ENCODE results near the gene SMAGP.
"Not testable (repeated sequence)": the region's sequence is repeated elsewhere in the genome, so short reads cannot be mapped to it uniquely, and the experiment has no call there.

The SMAGP gene

DNA sequence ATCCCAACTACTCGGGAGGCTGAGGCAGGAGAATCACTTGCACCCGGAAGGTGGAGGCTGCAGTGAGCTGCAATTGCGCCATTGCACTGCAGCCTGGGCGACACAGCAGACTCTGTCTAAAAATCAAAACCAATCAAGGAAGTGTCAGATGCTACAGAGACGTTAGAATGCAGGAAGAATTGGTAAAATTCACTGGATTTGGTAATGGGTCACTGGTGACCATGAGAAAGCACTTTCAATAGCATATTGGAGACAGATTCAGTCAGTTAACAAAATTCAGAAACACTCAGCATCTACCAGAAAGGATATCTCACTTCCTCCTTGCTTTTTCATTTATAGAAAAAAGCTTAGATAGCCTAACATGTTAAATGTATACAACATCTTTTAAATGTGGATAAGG lies 36.3 kb upstream of the SMAGP start:
- no peak overlapping the region for H3K4me3 ChIP-seq (ENCODE audit: low read depth, low read length)
- ChIA-PET POLR2A (no interaction called here), CTCF (interaction anchor here (1.3 to 1.5 kb wide), 2 partner anchors 12 to 15 kb away, joined by 3 to 5 read pairs; no protein-coding TSS in a partner anchor)
- DNase-seq (ENCODE audit: low read depth, low spot score), result no peak
- TF ChIP-seq, protein P1, sequence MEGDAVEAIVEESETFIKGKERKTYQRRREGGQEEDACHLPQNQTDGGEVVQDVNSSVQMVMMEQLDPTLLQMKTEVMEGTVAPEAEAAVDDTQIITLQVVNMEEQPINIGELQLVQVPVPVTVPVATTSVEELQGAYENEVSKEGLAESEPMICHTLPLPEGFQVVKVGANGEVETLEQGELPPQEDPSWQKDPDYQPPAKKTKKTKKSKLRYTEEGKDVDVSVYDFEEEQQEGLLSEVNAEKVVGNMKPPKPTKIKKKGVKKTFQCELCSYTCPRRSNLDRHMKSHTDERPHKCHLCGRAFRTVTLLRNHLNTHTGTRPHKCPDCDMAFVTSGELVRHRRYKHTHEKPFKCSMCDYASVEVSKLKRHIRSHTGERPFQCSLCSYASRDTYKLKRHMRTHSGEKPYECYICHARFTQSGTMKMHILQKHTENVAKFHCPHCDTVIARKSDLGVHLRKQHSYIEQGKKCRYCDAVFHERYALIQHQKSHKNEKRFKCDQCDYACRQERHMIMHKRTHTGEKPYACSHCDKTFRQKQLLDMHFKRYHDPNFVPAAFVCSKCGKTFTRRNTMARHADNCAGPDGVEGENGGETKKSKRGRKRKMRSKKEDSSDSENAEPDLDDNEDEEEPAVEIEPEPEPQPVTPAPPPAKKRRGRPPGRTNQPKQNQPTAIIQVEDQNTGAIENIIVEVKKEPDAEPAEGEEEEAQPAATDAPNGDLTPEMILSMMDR (IDR thresholded peaks at IDR 0.05; ENCODE audit: insufficient read depth, low read length, missing control alignments), result no peak

DNA sequence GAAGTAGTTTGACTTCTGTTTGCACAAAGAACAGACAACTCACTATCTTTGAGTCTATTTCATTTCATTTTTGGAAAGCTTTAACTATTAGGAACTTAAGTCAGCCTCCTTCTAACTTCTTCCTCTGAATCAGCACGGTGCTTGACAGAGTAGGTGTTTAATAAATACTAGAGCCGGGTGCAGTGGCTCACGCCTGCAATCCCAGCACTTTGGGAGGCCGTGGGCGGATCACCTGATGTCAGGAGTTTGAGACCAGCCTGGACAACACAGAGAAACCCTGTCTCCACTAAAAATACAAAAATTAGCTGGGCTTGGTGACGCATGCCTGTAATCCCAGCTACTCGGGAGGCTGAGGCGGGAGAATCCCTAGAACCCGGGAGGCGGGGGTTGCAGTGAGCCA lies 30.6 kb upstream of the SMAGP start:
- DNase-seq (ENCODE audit: low read depth, low spot score); POLR2A ChIA-PET: not testable (repeated sequence)
- CTCF ChIA-PET, result interaction anchor here (1.3 kb wide), 1 partner anchor 40 kb away, joined by 3 read pairs; no protein-coding TSS in a partner anchor

DNA sequence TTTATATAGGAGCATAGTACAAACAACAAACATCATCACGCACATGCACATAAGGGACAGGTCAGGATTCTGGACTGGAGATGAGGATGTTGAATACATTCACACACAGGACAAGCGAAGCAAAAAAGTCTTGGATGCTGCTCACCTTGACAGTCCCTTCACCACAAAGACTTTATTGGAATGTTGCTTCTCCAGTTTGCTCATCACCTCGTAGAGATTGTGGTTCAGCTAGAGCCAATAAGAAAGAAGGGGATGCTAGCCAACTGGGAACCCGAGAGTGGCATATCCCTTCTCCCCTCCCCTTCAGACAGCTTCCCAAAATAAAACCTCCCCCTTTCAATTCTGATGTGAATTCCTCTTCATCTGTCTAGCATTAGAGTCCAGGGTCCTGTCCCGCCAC lies 25.4 kb upstream of the SMAGP start:
- no peak overlapping the region for H3K4me3 ChIP-seq (ENCODE audit: low read depth, low read length)
- TF ChIP-seq, protein P1 (IDR thresholded peaks at IDR 0.05; ENCODE audit: insufficient read depth, low read length, missing control alignments), result no peak
- DNase-seq (ENCODE audit: low read depth, low spot score), result no peak
- CTCF ChIA-PET, result no interaction called here
- POLR2A ChIA-PET, result no interaction called here

More for the DNA sequence above, 30.6 kb upstream of the SMAGP start:
- H3K4me3 ChIP-seq (ENCODE audit: low read depth, low read length), result not testable (repeated sequence)

DNA sequence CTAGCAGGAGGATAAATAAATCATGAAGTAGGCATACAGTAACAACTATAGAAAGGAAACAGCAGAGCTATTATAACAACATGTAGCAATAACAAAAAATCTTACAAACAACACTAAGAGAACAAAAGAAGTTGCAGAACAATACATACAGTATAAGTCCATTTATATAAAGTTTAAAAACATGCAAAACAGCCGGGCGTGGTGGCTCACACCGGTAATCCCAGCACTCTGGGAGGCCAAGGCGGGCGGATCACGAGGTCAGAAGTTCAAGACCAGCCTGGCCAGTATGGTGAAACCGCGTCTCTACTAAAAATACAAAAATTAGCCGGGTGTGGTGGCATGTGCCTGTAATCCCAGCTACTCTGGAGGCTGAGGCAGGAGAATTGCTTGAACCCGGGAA lies 23.9 kb upstream of the SMAGP start:
- DNase-seq (ENCODE audit: low read depth, low spot score); H3K4me3 ChIP-seq (ENCODE audit: low read depth, low read length): not testable (repeated sequence)
- CTCF ChIA-PET, result interaction anchor here (1.2 to 2.6 kb wide), 2 partner anchors 47 to 48 kb away, joined by 3 to 10 read pairs; no protein-coding TSS in a partner anchor
- POLR2A ChIA-PET, result interaction anchor here (0.6 kb wide), 1 partner anchor 211 kb away, joined by 4 read pairs; the partner anchor contains the start of gene CSRNP2

DNA sequence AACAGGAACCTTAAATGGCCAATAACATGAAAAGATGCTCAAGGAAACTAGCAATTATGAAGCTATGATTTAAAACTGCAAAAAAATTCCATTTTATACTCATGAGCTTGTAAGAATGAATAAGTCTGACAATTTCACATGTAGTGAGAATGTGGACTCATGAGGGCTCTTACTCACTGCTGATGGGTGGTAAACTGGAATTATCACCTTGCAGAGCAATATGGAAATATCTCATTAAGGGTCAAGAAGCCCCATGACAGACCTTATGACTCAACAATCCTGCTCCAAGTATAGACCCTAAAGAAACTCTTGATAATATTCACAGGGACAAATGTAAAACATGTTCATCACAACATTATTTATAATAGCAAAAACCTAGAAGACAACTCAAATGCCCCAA lies 23.5 kb upstream of the SMAGP start:
- CTCF ChIA-PET, result interaction anchor here (2.6 kb wide), 1 partner anchor 47 kb away, joined by 10 read pairs; no protein-coding TSS in a partner anchor
- TF ChIP-seq, protein P1 (IDR thresholded peaks at IDR 0.05; ENCODE audit: insufficient read depth, low read length, missing control alignments), result no peak
- no peak overlapping the region for H3K4me3 ChIP-seq (ENCODE audit: low read depth, low read length)
- POLR2A ChIA-PET, result interaction anchor here (0.6 kb wide), 1 partner anchor 210 kb away, joined by 4 read pairs; the partner anchor contains the start of gene CSRNP2
- no peak for DNase-seq (ENCODE audit: low read depth, low spot score)

DNA sequence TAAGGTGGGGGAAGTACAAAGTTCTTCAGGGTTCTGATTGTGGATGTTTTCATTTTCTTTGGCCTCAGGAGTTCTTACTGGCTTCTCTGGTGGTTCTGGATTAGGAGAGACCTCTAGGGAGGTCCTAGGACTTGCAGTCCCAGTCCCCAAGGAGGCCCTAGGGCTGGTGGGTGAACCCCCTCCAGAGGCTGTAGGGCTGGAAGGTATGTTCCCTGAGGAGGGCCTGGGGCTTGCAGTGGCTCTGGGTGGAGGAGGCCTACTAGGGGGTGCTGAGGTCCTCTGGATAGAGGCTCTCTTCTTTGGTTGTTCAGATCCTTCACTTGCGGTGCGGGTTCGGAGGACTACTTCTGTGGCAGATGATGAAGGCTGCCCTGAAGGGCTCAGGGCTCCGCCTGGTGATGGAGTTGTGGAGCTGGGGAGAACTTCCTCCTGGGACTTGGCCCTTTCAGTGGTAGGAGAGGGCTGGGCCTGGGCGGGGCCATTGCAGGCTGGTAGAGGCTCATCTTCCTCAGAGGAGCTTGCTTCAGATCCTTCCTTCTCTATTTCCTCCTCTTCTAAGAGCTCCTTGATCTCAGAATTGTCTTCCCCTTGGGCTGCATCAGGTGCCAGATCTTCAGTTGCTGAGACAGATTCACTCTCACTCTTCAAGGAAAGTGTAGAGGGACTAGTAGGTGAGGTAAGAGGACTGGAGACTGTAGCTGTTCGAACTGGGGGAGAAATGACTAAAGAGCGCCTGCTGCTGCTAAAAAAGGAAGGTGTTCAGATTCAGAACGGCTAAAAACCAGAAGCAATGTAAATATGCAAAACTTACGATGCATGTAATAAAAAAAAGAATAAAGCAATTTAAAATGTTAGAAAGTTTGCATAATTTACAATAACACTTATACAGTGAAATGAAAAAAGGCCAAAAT lies 21.6 kb upstream of the SMAGP start:
- H3K4me3 ChIP-seq (ENCODE audit: low read depth, low read length); POLR2A ChIA-PET; DNase-seq (ENCODE audit: low read depth, low spot score): not testable (repeated sequence)
- CTCF ChIA-PET, result interaction anchor here (1.5 kb wide), 1 partner anchor 39 kb away, joined by 3 read pairs; no protein-coding TSS in a partner anchor

DNA sequence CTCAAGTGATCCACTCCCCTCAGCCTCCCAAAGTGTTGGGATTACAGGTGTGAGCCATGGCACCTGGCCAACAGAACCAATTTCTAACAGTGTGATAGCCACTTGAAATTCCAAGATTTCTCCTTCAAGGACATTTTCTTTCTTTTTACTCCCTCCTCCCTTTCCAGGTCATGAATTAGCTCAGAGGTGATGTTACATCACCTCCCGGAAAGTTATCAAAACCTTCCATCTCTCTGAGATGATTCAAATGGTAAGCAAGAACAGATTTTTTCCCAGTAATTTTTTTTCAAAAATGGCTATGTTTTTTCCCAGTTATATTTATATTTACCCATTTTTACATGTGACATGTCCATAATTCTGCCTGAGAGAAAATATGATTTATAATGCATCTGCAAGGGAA lies 15.6 kb upstream of the SMAGP start:
- CTCF ChIA-PET, result interaction anchor here (1.2 kb wide), 1 partner anchor 15 kb away, joined by 4 read pairs; the partner anchor contains the start of gene SMAGP
- POLR2A ChIA-PET, result no interaction called here
- TF ChIP-seq, protein P1 (IDR thresholded peaks at IDR 0.05; ENCODE audit: insufficient read depth, low read length, missing control alignments), result no peak
- H3K4me3 ChIP-seq (ENCODE audit: low read depth, low read length), result no peak overlapping the region
- DNase-seq (ENCODE audit: low read depth, low spot score), result no peak
